ENCODE measurements around the gene ARMH1.

DNA sequence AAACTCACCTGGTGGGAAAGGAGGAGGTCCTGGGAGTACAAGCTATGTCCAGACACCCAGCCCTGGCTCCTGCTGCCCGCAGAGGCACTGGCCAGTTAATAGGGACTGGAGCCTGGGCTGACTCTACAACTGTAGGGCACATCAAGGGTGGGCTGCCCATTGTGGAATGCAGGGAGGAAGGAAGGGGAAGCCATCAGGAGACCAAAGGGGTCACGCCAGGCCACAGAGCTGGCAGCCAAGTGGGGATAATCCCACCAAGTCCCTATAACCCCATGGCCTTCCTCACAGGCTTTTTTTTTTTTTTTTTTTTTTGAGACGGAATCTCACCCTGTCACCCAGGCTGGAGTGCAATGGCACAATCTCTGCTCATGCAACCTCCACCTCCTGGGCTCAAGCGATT, 14.9 kb upstream of the ARMH1 start:
- no peak for TF ChIP-seq CTCF (conservative IDR thresholded peaks at IDR 0.05 in 1 of 2, IDR thresholded peaks at IDR 0.05 in 1 of 2; ENCODE audit: extremely low read depth in 1 of 2, insufficient read depth in 1 of 2, low read depth in 1 of 2, low read length in 2 of 2)
- no peak for TF ChIP-seq EZH2 (IDR thresholded peaks at IDR 0.05; ENCODE audit: borderline replicate concordance, low read length)
